MCF 10A (cell line): ENCODE measurements around the gene ZNF778. TPM values are rescaled to one million over a fixed set of nuclear protein-coding genes. Genes with fewer than 3 reads are reported as not detected.

Experiments used
- BruUV-seq: library from RNA; stranded (reverse); fragments of 400-500 nt; replicated peaks from 2 replicates; lab custom pipeline; 2021; lab: Mats Ljungman, UMichigan
- CTCF ChIA-PET: fragments of 300-600 bp; sonication (Branson Sonifier 250); formaldehyde crosslinking; extraction: SDS; loops from one replicate; lab custom pipeline; 2021; ENCODE audit warnings: antibody characterized with exemption, inconsistent platforms; lab: Yijun Ruan, JAX
- POLR2A ChIA-PET: fragments of 300-600, 350-650 bp; sonication (Branson Sonifier 250); formaldehyde crosslinking; extraction: SDS; loops from one replicate; lab custom pipeline; 2020; ENCODE audit warnings: antibody characterized with exemption, inconsistent platforms; lab: Yijun Ruan, JAX
- DNase-seq: peaks from one replicate; pipeline ENCODE4 v3.0.0-alpha.2; 2018; ENCODE audit not compliant: unreplicated experiment
- H3K27ac Mint-ChIP-seq: one replicate; pipeline ENCODE4 v1.8.0; 2022; ENCODE audit warnings: mild to moderate bottlenecking, low read depth, mixed read lengths; ENCODE audit not compliant: unreplicated experiment
- H3K27me3 Mint-ChIP-seq: one replicate; pipeline ENCODE4 v1.8.0; 2022; ENCODE audit warnings: mixed read lengths; ENCODE audit not compliant: insufficient read depth, unreplicated experiment
- H3K36me3 Mint-ChIP-seq: one replicate; pipeline ENCODE4 v1.8.0; 2022; ENCODE audit warnings: mild to moderate bottlenecking, moderate library complexity, mixed read lengths; ENCODE audit not compliant: insufficient read depth, unreplicated experiment
- H3K4me1 Mint-ChIP-seq: one replicate; pipeline ENCODE4 v1.8.0; 2022; ENCODE audit warnings: mixed read lengths; ENCODE audit not compliant: insufficient read depth, unreplicated experiment
- H3K4me3 Mint-ChIP-seq: one replicate; pipeline ENCODE4 v1.8.0; 2022; ENCODE audit warnings: mild to moderate bottlenecking, moderate library complexity, mixed read lengths; ENCODE audit not compliant: unreplicated experiment
- H3K9me3 Mint-ChIP-seq: one replicate; pipeline ENCODE4 v1.8.0; 2022; ENCODE audit warnings: mixed read lengths; ENCODE audit not compliant: unreplicated experiment
- intact Hi-C: fragments of 100-400 bp; cut with micrococcal nuclease; formaldehyde crosslinking; loops from 2 replicates; pipeline ENCODE4 v1.14.1; 2022
- total RNA-seq: library from RNA; stranded (reverse); gene quantifications from 2 replicates; pipeline ENCODE4 v1.2.3, GENCODE V29; 2022
- TF ChIP-seq, protein P1 (sequence below): fragments of 200-600 bp; IDR thresholded peaks from one replicate; pipeline ENCODE4 v1.8.0; 2022; ENCODE audit warnings: antibody characterized with exemption, mild to moderate bottlenecking; ENCODE audit not compliant: unreplicated experiment

Gene ZNF778
- total RNA-seq, 1 experiment from 2014 or later: 15.8 TPM

DNA sequence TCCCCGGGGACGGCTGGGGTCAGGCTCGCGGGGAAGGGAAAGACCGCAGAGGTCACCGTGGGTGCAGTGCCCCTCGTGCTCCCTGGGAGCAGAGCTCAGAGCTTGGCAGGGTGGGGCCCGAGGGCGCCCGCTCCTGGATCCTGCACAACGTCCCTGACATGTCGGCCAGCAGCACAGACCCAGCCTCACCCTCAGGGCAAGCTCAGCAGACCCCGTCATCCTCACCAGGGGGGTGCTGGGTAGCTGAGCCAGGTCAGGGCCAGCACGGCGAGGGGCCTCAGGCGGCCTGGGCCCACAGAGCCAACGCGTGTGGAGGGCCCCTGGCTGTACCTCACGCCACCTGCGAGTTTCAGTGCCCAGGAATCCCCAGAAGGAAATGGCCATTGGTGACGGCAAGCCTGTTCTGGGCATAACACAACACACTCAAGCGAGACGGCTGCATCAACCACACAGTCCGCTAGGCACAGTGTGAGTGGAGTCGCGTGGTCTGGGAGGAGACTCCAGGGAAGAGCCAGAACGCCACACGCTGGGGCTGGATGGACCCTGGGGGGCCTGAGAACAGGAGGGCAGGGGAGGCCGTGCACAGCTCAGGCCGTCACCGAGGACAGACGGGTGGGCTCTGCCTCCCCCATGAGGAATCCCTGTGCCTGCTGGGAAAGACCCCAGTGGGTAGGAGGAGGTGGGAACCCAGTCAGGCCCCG lies 60.3 kb downstream of the ZNF778 start:
- Mint-ChIP-seq H3K4me3 (no peak overlapping the region), H3K4me1 (no peaks in the 10 kb centered on the region), H3K36me3 (peaks cover 48% of the 10 kb centered on the region), H3K9me3 (no peaks in the 10 kb centered on the region), H3K27ac (no peak overlapping the region), H3K27me3 (no peaks in the 10 kb centered on the region)
- no peak for DNase-seq
- BruUV-seq: no TSS peak
- intact Hi-C loops: no loop called here
- ChIA-PET CTCF (no interaction called here), POLR2A (no interaction called here)
- TF ChIP-seq, protein P1, sequence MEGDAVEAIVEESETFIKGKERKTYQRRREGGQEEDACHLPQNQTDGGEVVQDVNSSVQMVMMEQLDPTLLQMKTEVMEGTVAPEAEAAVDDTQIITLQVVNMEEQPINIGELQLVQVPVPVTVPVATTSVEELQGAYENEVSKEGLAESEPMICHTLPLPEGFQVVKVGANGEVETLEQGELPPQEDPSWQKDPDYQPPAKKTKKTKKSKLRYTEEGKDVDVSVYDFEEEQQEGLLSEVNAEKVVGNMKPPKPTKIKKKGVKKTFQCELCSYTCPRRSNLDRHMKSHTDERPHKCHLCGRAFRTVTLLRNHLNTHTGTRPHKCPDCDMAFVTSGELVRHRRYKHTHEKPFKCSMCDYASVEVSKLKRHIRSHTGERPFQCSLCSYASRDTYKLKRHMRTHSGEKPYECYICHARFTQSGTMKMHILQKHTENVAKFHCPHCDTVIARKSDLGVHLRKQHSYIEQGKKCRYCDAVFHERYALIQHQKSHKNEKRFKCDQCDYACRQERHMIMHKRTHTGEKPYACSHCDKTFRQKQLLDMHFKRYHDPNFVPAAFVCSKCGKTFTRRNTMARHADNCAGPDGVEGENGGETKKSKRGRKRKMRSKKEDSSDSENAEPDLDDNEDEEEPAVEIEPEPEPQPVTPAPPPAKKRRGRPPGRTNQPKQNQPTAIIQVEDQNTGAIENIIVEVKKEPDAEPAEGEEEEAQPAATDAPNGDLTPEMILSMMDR: no peak

DNA sequence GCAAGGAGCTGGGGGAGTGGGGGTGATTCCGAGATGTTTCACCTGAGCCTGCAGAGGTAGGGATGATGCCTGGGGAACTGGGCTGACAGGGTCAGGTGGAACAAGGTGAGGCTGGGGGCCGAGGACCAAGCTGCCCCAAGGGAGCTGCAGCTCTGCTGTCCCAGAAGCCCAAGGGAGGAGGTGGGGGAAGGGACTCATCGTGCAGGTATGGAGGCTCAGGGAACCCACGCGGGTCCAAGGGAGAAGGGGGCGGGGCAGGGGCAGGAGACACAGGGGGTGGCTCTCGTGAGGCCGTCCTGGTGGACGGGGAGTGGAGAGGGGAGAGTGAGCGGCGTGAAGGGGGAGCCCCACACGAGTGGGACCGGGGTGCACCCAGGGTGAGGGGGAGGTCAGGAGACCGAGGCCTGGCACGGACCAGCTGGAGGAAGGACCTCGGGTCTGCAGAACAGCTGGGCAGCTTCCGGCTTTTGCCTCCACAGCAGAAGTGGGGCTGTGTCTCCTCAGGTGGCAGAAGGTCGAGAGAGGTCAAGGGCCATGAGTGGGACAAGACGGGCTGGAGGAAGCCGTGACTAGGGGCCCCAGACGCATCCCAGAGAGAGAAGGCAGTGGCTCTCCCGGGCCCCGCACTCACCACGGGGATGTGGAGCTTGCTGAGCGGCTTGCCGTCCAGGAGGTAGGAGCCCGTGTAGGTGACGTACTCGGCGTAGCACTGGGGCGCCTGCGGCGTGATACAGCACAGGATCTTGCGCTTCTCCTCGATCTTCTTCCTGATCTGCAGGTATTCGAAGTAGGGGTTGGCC lies 61.1 kb downstream of the ZNF778 start:
- POLR2A ChIA-PET: no interaction called here
- BruUV-seq: no TSS peak
- Mint-ChIP-seq H3K36me3 (peaks cover 39% of the 10 kb centered on the region), H3K27me3 (no peaks in the 10 kb centered on the region), H3K4me1 (no peaks in the 10 kb centered on the region), H3K9me3 (no peaks in the 10 kb centered on the region), H3K27ac (no peak overlapping the region), H3K4me3 (no peak overlapping the region)
- no peak for DNase-seq
- intact Hi-C loops: no loop called here
- TF ChIP-seq, protein P1: no peak
- CTCF ChIA-PET: no interaction called here

DNA sequence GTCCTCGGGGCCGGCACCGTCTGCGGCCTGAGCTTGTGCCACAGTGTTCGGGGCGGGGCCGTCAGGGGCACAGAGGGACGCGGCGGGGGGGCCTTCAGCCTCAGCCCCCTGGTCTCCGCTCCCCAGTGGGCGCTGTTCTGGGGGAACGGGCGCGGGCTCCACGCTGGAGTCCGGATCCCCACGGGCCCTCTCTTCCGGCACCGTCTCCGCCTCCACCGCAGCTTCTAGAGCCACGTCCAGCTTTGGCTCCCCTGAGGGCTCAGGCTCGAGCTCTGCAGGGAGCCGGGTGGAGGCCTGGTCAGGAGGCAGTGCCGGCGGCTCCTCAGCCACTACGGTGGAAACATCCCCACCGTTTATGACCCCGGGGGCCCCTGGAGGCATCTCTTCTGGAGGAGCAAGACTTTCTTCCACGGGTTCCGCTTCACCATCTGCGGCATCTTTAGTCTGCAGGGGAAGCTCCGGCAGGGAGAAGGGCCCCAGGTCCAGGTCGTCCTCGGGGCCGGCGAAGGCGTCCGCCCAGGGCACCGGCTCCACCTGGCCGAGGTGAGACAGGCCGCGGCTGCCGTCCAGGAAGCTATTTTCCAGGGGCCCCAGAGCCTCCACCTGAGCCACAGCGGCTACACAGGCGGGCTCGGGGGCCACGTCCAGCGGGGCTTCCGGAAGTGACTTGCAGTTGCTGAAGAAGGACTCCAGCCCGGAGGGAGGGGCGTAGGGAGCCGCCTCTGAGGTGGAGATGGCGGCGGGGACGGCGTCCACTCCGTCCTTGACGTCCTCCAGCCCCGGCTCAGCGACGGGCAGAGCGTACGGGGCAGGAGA lies 62.4 kb downstream of the ZNF778 start:
- intact Hi-C loops: no loop called here
- ChIA-PET CTCF (no interaction called here), POLR2A (no interaction called here)
- TF ChIP-seq, protein P1: no peak
- Mint-ChIP-seq H3K4me1 (no peaks in the 10 kb centered on the region), H3K9me3 (no peaks in the 10 kb centered on the region), H3K27ac (no peak overlapping the region), H3K4me3 (no peak overlapping the region), H3K36me3 (peaks cover 28% of the 10 kb centered on the region), H3K27me3 (no peaks in the 10 kb centered on the region)
- BruUV-seq: no TSS peak
- no peak for DNase-seq
